ENCODE measurements around the gene PEAK3.
"Not testable (repeated sequence)": the region's sequence is repeated elsewhere in the genome, so short reads cannot be mapped to it uniquely, and the experiment has no call there.

- not testable (repeated sequence) for TF ChIP-seq EZH2 (IDR thresholded peaks at IDR 0.05; ENCODE audit: low read length, missing control alignments); CTCF (conservative IDR thresholded peaks at IDR 0.05 in 1 of 2, IDR thresholded peaks at IDR 0.05 in 1 of 2; ENCODE audit: low read depth in 1 of 2, low read length in 2 of 2)
Measured at GRCh38 chr19:2281265-2282061, 512 bp downstream of the PEAK3 start.
